ENCODE measurements around the gene ATAD3C. TPM values are rescaled to one million over a fixed set of nuclear protein-coding genes. Genes with fewer than 3 reads are reported as not detected.
"Not testable (repeated sequence)": the region's sequence is repeated elsewhere in the genome, so short reads cannot be mapped to it uniquely, and the experiment has no call there.

ATAD3C gene
- total RNA-seq, 1 experiment from 2014 or later: not detected

- Histone ChIP-seq H3K36me3 (ENCODE audit: insufficient read depth, low read length) (peaks cover 32% of the 10 kb centered on the region), H3K9ac (ENCODE audit: low read length) (no peak overlapping the region), H3K27me3 (ENCODE audit: low read length) (no peaks in the 10 kb centered on the region), H3K4me2 (ENCODE audit: low read depth, low read length, poor library complexity, severe bottlenecking) (no peak overlapping the region), H3K4me1 (ENCODE audit: low read length) (peaks cover 41% of the 10 kb centered on the region), H3K9me3 (ENCODE audit: low read length) (no peaks in the 10 kb centered on the region), H3K4me3 (ENCODE audit: low read length) (no peak overlapping the region), H3K79me2 (ENCODE audit: low read length) (peaks cover 70% of the 10 kb centered on the region), H2AFZ (ENCODE audit: low read length) (no peak overlapping the region), H3K27ac (ENCODE audit: low read length) (no peak overlapping the region), H3K9me2 (replicated peaks; ENCODE audit: insufficient read depth, low read length) (no peaks in the 10 kb centered on the region), H4K20me1 (ENCODE audit: insufficient read depth, low read depth, low read length) (peaks cover 24% of the 10 kb centered on the region; the same call in 1 of the 2 replicates)
- no peak for DNase-seq
Observed at GRCh38 chr1:1403653-1404052, 45.8 kb upstream of the ATAD3C start.

- peaks cover 17% of the 10 kb centered on the region; the same call in 1 of the 2 replicates for H4K20me1 ChIP-seq (ENCODE audit: insufficient read depth, low read depth, low read length)
- peaks cover 28% of the 10 kb centered on the region for H3K36me3 ChIP-seq (ENCODE audit: insufficient read depth, low read length)
- peak overlapping the region; percentile 94 for H3K4me2 ChIP-seq (ENCODE audit: low read depth, low read length, poor library complexity, severe bottlenecking)
- no peak overlapping the region for H2AFZ ChIP-seq (ENCODE audit: low read length)
- peak overlapping the region; percentile 82 for H3K4me3 ChIP-seq (ENCODE audit: low read length)
- no peaks in the 10 kb centered on the region for H3K27me3 ChIP-seq (ENCODE audit: low read length)
- peak; percentile 71 for DNase-seq
- H3K4me1 ChIP-seq (ENCODE audit: low read length): peaks cover 32% of the 10 kb centered on the region
- H3K27ac ChIP-seq (ENCODE audit: low read length): peak overlapping the region; percentile 70
- no peaks in the 10 kb centered on the region for H3K9me2 ChIP-seq (replicated peaks; ENCODE audit: insufficient read depth, low read length)
- H3K9me3 ChIP-seq (ENCODE audit: low read length): no peaks in the 10 kb centered on the region
- peak overlapping the region; percentile 95 for H3K9ac ChIP-seq (ENCODE audit: low read length)
- peaks cover 51% of the 10 kb centered on the region for H3K79me2 ChIP-seq (ENCODE audit: low read length)
Observed at GRCh38 chr1:1406101-1406820, 43.2 kb upstream of the ATAD3C start.

- peaks cover 17% of the 10 kb centered on the region; the same call in 1 of the 2 replicates for H4K20me1 ChIP-seq (ENCODE audit: insufficient read depth, low read depth, low read length)
- no peaks in the 10 kb centered on the region for H3K9me2 ChIP-seq (replicated peaks; ENCODE audit: insufficient read depth, low read length)
- no peak within 1 kb of the TSS; the same call in 1 of the 2 replicates for H2AFZ ChIP-seq (ENCODE audit: low read length)
- H3K79me2 ChIP-seq (ENCODE audit: low read length): peaks cover 45% of the 10 kb centered on the region
- peak within 1 kb of the TSS; percentile 82 for H3K4me3 ChIP-seq (ENCODE audit: low read length)
- H3K27ac ChIP-seq (ENCODE audit: low read length): peak within 1 kb of the TSS; percentile 70
- peaks cover 25% of the 10 kb centered on the region for H3K4me1 ChIP-seq (ENCODE audit: low read length)
- peak within 1 kb of the TSS; percentile 94 for H3K4me2 ChIP-seq (ENCODE audit: low read depth, low read length, poor library complexity, severe bottlenecking)
- H3K9ac ChIP-seq (ENCODE audit: low read length): peak within 1 kb of the TSS; percentile 95
- H3K36me3 ChIP-seq (ENCODE audit: insufficient read depth, low read length): peaks cover 22% of the 10 kb centered on the region
- H3K9me3 ChIP-seq (ENCODE audit: low read length): no peaks in the 10 kb centered on the region
- H3K27me3 ChIP-seq (ENCODE audit: low read length): no peaks in the 10 kb centered on the region
- DNase-seq: peak; percentile 97
Observed at GRCh38 chr1:1406821-1407635, 42.5 kb upstream of the ATAD3C start, which contains the start of gene MRPL20. TSS of gene MRPL20 (minus strand) at chr1:1407293. CDS start at chr1:1407217, 76 bp downstream.

- H3K27me3 ChIP-seq (ENCODE audit: low read length): no peaks in the 10 kb centered on the region
- H3K9me2 ChIP-seq (replicated peaks; ENCODE audit: insufficient read depth, low read length): no peaks in the 10 kb centered on the region
- H4K20me1 ChIP-seq (ENCODE audit: insufficient read depth, low read depth, low read length): peaks cover 17% of the 10 kb centered on the region; the same call in 1 of the 2 replicates
- H2AFZ ChIP-seq (ENCODE audit: low read length): no peak overlapping the region
- H3K4me2 ChIP-seq (ENCODE audit: low read depth, low read length, poor library complexity, severe bottlenecking): peak overlapping the region; percentile 94
- H3K27ac ChIP-seq (ENCODE audit: low read length): peak overlapping the region; percentile 2; the same call in 1 of the 2 replicates
- peaks cover 20% of the 10 kb centered on the region for H3K36me3 ChIP-seq (ENCODE audit: insufficient read depth, low read length)
- H3K9me3 ChIP-seq (ENCODE audit: low read length): no peaks in the 10 kb centered on the region
- peak overlapping the region; percentile 95 for H3K9ac ChIP-seq (ENCODE audit: low read length)
- H3K4me3 ChIP-seq (ENCODE audit: low read length): peak overlapping the region; percentile 82
- H3K4me1 ChIP-seq (ENCODE audit: low read length): peaks cover 23% of the 10 kb centered on the region
- H3K79me2 ChIP-seq (ENCODE audit: low read length): peaks cover 45% of the 10 kb centered on the region
- DNase-seq: peak; percentile 62
Observed at GRCh38 chr1:1407636-1408318, 41.7 kb upstream of the ATAD3C start.

- DNase-seq; H3K4me2 ChIP-seq (ENCODE audit: low read depth, low read length, poor library complexity, severe bottlenecking); H3K9ac ChIP-seq (ENCODE audit: low read length); H3K27ac ChIP-seq (ENCODE audit: low read length); H3K27me3 ChIP-seq (ENCODE audit: low read length); H2AFZ ChIP-seq (ENCODE audit: low read length); H3K9me3 ChIP-seq (ENCODE audit: low read length); H3K9me2 ChIP-seq (replicated peaks; ENCODE audit: insufficient read depth, low read length); H3K36me3 ChIP-seq (ENCODE audit: insufficient read depth, low read length); H3K4me3 ChIP-seq (ENCODE audit: low read length): not testable (repeated sequence)
- Histone ChIP-seq H4K20me1 (ENCODE audit: insufficient read depth, low read depth, low read length) (peaks cover 17% of the 10 kb centered on the region; the same call in 1 of the 2 replicates), H3K79me2 (ENCODE audit: low read length) (peaks cover 38% of the 10 kb centered on the region), H3K4me1 (ENCODE audit: low read length) (peaks cover 21% of the 10 kb centered on the region)
Observed at GRCh38 chr1:1410238-1410637, 39.3 kb upstream of the ATAD3C start.

- no peaks in the 10 kb centered on the region; the same call in 1 of the 2 replicates for H3K36me3 ChIP-seq (ENCODE audit: insufficient read depth, low read length)
- no peaks in the 10 kb centered on the region for H3K27me3 ChIP-seq (ENCODE audit: low read length)
- H3K27ac ChIP-seq (ENCODE audit: low read length): no peak overlapping the region
- no peak overlapping the region for H2AFZ ChIP-seq (ENCODE audit: low read length)
- no peak overlapping the region for H3K9ac ChIP-seq (ENCODE audit: low read length)
- peaks cover 9% of the 10 kb centered on the region for H3K4me1 ChIP-seq (ENCODE audit: low read length)
- no peaks in the 10 kb centered on the region for H3K9me2 ChIP-seq (replicated peaks; ENCODE audit: insufficient read depth, low read length)
- peaks cover 17% of the 10 kb centered on the region; the same call in 1 of the 2 replicates for H4K20me1 ChIP-seq (ENCODE audit: insufficient read depth, low read depth, low read length)
- DNase-seq: no peak
- H3K79me2 ChIP-seq (ENCODE audit: low read length): peaks cover 25% of the 10 kb centered on the region
- no peak overlapping the region for H3K4me3 ChIP-seq (ENCODE audit: low read length)
- H3K9me3 ChIP-seq (ENCODE audit: low read length): no peaks in the 10 kb centered on the region
- no peak overlapping the region for H3K4me2 ChIP-seq (ENCODE audit: low read depth, low read length, poor library complexity, severe bottlenecking)
Observed at GRCh38 chr1:1411626-1412025, 37.9 kb upstream of the ATAD3C start.

GRCh38 chr1:1412311-1412902 lies 37.1 kb upstream of the ATAD3C start:
- H3K79me2 ChIP-seq (ENCODE audit: low read length): peaks cover 17% of the 10 kb centered on the region
- not testable (repeated sequence) for H3K9me3 ChIP-seq (ENCODE audit: low read length); H3K9ac ChIP-seq (ENCODE audit: low read length); H3K4me1 ChIP-seq (ENCODE audit: low read length); H3K4me3 ChIP-seq (ENCODE audit: low read length); H2AFZ ChIP-seq (ENCODE audit: low read length); H3K36me3 ChIP-seq (ENCODE audit: insufficient read depth, low read length); H3K9me2 ChIP-seq (replicated peaks; ENCODE audit: insufficient read depth, low read length); DNase-seq; H3K4me2 ChIP-seq (ENCODE audit: low read depth, low read length, poor library complexity, severe bottlenecking); H3K27ac ChIP-seq (ENCODE audit: low read length); H3K27me3 ChIP-seq (ENCODE audit: low read length)
- H4K20me1 ChIP-seq (ENCODE audit: insufficient read depth, low read depth, low read length): peaks cover 17% of the 10 kb centered on the region; the same call in 1 of the 2 replicates

Data from Karpas-422 (cell line).